M059J (cell line): Measurements from ENCODE around the gene ITIH5. TPM values are rescaled to one million over a fixed set of nuclear protein-coding genes. Genes with fewer than 3 reads are reported as not detected.

Experiments
- DNase-seq: peaks from one replicate; pipeline ENCODE4 v3.0.0-alpha.2; 2012; ENCODE audit warnings: low read depth
- total RNA-seq: library from RNA; depleted of rRNA; stranded (reverse); fragments of >200 nt; shearing (Covaris generic); gene quantifications from 2 replicates; pipeline ENCODE4 v1.2.3, GENCODE V29; 2014

The ITIH5 gene
- total RNA-seq, 1 experiment from 2014 or later, result 2.1 TPM

DNA sequence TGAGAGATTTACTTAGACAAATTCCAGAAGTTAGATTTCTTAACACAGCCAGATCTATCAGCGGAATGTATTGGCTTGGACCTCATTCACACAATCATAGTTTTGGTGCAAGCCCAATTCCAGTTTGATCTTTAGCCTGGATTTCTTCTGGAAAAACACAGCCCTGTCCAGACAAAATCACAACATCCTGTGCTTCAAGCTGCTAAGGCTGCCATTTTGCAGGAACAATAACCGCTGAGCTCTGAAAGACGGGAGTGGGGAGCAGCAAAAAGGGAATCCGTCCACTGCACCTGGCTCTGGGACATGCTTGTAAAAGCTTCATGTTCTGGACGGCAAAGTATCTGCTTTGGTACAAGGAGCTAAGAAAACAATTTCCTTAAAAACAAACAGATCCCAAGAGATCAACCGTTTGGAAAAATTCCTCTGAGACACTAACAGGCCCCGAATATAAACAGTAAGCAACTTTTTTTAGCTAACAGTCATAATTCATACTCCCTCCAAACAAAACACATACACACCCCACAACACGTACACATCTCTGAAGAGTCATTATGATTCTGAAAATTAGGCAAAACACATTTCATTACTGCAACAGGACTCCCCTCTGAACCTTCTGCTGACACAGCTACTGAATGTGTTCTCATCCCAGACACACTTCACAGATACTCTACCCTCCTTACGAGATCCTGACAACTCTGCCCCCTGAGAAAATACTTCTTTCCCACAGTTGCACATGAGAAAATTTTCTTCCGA is 32.4 kb downstream of the ITIH5 start:
- DNase-seq, result no peak

DNA sequence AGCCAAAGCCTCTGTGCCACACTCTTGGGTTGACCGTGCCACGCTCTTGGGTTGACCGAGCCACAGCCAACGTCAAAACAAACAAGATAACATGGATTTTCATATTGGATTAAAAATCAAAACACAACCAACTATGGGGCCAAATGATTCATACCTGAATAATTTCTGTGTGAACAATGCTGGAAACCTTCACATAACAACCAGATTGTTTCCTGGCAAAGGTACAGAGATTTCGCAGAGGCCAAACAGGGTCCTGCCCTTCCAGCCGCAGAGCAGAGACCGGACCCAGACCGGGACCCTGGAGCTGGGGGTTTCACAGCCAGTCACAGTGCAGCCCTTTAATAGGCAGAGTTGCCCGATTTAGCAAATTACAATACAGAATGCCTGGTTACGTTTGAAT is 40.5 kb downstream of the ITIH5 start:
- DNase-seq, result peak; percentile 33

DNA sequence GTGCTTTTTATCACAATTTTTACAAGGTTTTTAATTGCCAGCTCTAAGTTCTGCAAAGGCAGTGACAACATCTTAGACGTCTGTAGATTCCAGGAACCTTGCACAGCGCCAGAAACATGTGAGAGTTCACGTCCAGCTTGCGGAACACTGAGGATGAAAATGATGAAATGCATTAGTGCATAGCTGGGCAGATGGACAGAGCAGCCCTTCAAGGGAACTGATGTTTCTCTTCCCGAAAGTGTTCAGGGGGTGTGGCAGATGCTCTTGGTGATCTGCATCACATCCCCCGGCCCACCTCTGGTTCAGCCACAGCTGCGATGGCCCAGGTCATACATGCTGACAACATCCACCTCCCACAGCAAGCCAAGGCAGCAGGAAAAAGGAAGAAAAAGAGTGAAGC is 40.9 kb downstream of the ITIH5 start:
- DNase-seq, result no peak

DNA sequence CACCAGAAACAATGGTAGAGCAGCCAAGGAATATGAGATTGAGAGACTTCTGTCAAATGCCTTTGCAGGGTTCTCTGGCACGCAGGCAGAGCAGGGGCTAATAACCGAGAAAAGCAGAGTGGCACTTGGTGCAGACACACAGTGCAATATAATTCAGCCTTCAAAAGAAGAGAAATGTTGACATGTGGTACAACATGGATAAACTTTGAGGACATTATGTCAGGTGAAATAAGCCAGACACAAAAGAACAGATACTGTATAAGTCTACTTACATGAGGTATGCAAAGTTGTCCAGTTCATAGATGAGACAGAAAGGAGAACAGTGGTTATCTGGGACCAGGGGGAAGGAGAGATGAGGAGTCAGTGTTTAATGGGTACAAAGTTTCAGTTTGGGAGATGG is 41.8 kb downstream of the ITIH5 start:
- DNase-seq, result no peak

DNA sequence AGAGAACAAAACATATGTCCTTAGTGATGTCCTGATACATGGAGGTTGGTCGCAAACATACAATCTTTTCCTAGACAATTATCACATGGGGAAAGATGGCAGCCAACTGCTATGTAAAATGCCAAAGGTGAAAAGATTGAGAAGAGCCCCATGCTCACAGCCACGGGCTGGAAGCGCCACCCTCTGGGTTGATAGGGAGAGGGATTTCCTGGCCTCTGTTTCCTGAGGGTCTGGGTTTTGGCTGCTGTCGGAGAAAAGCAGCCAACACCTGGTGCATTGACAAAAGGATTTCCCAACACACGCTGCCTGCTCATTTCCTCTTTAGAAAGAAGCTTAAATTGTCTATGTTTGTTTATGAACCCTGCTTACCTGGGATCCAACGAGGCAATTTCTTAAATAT is 43.8 kb downstream of the ITIH5 start:
- DNase-seq, result no peak

DNA sequence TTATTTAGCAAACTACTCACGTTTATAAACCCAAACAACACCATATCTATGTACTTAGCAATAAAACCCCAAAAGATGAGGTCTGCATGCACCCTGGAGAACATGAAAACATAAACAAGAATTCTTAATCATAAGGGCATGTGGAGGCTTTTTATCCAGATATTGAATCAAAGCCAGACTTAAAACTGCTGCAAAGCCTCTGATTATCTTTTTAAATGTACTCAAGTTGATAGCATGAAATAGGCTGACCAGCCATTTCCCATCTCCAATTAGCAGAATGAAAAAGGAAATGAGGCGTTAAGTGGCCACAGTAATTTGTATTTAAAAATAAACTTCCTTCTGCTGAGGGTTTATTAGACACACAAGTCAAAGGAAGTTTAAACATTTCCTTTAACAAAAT is 48.3 kb downstream of the ITIH5 start:
- DNase-seq, result peak; percentile 6

DNA sequence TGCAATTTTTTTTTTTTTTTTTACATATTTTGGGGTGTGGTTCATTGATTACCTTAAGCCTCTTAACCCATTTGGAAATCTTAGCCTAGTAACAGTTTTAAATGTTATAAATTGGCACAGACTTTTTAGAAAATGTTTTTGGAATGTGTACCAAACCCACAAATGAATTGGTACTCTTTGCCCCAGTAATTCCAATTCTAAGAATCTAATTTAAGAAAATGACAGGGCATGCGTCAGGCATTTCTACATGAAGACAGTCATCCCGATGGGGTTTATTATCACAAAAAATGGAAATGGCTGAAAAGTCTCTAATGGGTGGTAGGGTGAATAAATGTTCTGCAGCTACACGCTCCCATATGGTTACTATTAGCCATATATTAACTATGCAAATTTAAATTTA is 54.9 kb downstream of the ITIH5 start:
- DNase-seq, result no peak

DNA sequence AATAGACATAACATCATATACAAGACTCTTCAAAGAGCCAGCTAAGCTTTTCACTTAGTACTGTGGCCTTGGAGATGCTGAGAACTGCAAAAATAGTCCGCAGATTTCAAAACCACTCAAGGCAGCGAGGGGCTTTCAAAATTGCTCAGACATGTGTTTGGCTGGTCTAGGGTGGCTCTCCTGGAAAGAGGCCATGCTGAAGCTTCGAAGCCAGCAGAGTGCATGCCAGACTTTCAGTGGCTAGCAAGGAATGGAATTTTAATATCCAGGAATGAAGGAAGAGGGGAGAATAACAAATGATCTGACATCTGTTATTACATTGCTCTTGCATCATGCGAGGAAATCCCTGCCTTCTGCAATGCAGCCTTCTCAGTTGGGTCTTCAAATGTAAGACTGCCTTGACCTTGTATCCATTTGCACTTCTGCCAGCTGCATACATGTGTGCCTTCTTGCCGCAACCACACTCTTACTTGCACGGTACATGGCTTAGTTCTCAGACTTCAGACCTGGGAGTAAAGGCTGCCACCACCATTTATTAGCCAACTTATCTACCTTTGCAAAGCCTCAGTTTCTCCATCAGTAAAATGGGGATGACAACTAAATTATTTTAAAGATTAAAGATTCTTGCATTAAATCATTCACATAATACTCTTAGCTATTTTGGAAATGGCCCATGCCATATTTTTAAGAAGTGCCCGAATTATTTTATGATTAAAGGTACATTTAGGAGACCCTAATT is 55.9 kb downstream of the ITIH5 start:
- DNase-seq, result peak; percentile 13

DNA sequence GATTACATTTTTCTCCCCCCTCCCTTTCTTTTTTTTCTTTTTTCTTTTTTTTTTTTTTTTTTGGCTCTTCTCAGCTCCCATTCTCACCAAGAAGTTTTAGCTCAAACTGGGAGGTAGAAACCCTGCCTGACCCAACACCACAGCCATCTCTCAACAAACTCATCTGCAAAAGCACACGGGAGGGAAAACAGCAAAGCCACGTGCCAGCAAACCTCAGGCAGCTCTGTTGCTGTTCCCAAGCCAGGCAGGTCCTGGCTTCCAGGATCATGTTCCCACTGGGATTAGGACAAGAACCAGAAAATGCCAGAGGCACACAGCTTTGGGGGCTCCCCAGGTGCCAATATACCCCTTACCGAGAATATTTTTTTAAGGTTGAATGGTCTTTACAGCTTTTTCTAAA is 56.7 kb downstream of the ITIH5 start:
- no peak for DNase-seq

DNA sequence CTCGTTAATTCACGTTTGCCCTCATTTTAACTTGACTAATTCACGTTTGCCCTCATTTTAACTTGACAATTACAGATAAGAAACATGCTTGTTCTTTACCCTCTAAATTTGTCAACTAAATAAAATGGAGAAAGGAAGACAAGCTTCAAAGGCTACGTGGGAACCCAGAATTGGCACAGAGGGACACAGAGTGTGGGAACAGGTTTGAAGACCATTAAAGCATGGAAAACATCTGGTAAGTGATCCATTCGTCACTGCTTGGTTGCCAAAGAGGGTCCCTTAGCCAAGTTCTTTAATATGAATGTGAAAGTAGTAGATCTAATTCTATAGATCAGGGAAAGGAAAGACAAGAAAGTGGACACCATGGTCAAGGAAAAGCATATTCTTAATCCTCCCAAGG is 57.2 kb downstream of the ITIH5 start:
- DNase-seq, result no peak

DNA sequence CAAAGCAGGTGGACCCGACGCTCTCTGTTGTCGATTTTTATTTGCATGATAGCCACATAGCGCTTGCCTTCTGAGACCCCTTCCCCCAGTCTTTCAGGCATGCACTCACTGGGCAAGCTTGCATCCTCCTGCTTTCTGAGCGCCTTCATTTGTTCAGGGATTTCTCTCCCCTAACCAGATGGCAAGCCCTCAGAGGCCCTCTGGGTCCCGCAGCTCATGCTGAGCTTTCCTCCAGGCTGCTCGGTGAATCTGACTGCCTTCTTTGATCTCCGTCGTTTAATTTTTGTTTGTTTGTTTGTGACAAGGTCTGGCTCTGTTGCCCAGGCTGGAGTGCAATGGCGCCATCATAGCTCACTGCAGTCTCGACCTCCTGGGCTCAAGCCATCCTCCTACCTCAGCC is 58.8 kb downstream of the ITIH5 start:
- no peak for DNase-seq

DNA sequence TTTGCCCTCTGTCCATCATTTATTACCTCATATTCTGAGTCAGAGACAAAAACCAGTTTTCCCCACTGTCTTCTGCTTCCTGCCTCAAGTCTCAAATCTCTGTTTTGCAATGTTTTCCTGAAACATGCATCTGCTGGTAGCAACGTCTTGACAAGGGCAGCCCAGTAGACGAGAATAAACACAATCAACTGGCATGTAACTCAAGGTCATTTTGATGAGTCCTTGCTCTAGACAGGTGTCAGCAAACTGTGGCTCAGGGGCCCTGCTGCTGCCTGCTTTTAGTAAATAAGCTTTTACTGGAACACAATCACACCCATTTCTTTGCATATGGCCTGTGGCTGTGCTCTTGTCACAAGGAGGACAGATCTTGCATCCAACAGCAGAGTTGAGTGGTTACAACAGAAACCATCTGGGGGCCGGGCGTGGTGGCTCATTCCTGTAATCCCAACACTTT is 59.8 kb downstream of the ITIH5 start:
- DNase-seq, result no peak

DNA sequence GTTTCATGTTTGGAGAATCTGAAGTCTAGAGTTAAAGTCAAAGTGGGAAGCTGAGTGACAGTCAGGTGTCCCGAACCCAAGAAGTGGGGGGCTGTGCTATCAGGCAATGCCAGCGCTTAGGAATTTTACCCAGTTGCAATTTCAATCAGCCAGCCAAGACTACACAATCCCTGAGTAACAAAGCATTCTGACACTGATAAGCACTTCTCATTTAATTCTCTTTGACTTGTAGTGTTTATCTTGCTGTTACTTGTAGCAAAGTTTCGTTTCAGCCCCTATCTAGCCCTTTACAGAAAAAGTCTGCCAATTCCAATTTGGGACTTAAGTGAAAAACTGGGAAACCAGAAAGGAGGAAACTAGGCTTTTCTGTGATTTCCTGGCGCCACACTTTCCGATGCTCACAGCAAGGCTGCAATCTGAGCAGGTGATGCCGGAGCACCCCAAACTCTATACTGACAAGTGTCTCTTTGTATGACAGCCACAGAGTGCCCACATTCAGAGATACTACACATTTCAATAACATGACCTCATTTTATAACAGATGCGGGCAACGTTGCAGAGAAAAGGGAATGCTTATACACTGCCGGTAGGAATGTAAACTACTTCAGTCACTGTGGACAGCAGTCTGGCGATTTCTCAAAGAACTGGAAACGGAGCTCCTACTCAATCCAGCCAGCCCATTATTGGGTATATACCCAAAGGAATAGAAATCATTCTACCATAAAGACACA is 61.0 kb downstream of the ITIH5 start:
- no peak for DNase-seq

DNA sequence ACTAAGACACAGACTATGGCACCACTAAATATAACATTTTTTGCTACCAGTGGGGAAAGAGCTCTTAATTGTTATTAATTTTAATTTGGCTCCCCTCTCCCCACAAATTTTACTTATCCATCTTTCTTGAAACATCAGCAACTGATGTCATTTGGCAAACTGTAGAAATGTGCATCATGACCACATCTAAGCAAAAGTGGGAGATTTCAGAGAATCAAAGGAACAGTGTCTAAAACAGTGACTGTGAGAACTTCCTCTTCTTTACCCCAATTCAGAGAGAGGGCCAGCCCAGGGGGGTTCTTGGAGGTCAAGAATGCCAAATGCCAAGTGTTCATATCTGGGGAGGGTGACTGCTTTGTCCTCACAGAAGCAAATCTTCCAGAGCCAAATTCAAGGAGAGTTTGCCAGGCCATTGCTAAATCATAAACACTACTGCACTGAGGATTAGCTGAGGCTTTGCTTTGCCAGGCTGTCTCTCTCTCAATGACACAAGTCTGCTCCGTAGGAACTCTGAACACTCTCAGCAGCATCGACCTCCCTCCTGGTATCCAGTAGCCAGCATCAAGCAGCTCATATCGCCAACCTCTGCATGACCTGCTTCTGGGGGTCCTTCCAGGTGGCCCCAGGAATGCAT is 65.6 kb downstream of the ITIH5 start:
- no peak for DNase-seq

DNA sequence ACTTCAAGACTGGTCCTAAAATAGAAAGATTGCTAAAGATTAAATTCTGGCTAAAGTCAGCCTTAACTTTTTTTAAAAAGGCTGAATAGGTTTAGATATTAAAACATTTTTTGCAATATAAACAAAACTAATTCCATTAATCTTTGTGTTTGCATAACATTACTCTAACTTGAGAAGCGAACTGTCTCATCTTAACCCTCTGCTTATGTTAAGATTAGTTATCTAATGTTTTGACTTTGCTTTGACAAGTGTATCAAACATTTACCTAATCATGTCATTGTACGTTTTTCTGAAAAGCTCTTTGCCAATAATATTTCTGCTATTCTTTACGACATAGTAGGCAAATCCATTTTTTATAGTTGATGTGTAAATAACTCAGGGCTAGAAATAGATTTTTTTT is 68.0 kb downstream of the ITIH5 start:
- no peak for DNase-seq

DNA sequence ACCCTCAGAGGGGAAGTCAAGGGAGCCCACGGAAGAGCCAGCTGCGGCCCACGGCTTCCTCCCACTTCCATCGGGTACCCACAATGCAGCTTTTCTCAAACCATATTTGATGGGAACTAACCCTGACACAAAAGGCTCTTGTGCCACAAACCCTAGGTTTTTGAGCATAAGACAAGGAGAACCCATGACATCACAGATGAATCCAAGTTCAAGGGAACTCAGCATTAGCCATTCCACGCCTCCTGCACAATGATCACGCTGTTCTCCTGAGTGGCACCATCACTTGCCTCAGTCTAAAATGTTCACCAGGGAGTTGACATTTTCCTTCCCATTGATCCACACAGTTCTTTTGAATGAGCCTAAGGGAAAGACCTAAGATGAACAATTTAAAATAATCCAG is 70.4 kb downstream of the ITIH5 start:
- DNase-seq, result no peak

DNA sequence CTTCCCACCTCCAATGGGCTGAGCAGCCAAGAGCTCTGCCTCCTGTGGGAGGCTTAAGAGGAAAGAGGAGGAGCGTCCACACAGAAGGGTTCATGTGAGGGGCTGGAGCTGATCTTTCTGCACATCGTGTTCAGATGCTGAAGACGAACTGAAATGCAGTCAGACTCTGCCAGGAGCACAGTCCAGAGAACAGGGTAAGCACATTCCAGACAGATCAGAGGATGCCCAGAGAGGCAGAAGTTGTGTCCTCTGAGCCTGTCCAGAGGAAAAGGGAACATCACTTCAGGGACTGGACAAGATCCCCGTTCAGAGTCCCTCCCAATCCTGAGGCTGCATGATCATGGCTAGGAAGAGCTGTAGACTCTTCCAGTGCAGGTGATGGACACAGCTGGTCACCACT is 72.9 kb downstream of the ITIH5 start:
- DNase-seq, result no peak

DNA sequence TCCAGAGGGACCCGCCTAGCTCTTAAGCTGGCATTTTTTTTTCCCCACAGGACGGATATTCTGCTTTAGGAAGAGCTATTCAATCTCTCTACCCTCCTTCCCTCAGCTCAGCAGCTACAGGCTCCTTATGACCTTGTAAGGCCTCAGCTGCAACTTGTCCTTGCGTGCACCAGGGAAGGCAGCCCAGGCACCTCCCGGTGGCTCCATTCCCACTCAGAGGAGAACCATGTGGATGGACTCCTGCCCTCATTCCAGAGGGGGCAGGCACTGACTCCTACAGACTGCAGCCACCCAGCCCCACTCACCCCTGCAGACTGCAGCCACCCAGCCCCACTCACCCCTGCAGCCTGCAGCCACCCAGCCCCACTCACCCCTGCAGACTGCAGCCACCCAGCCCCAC is 73.7 kb downstream of the ITIH5 start:
- DNase-seq, result no peak

DNA sequence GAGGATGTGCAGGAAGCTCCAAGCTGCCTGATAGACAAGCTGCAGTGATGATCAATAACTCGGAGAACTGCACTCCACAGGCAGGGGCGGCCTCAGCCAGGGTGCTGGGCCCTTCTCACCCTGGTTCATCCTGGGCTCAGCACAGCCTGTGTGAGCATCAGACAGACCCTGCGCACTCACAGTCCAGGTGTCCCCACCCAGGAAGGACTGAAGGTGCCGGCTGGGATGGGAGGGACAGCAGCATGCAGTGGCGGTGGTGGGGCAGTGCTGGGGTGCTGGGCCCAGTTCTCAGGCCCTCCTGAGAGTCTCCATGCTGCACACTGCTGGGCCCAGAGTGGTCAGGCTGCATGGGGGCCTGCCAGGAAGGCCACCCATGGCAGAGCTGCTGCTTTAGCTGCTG is 74.1 kb downstream of the ITIH5 start:
- DNase-seq, result no peak

DNA sequence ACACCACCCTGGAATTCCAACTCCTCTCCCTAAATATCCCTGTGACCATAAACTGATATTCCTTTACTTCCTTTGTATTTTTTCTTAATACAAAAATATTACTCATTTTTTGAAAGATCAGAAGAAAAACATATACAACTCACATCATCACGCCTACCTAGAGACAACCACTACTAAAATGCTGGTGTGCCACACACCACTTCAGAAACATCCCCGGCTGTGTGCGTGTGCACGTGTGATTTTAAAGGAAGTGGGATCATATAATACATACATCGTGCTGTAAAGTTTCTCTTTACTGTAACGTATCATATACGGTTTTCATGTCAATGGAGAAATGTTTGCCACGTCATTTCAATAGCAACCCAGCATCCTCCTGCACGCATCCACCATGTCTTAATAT is 76.5 kb downstream of the ITIH5 start:
- DNase-seq, result no peak

DNA sequence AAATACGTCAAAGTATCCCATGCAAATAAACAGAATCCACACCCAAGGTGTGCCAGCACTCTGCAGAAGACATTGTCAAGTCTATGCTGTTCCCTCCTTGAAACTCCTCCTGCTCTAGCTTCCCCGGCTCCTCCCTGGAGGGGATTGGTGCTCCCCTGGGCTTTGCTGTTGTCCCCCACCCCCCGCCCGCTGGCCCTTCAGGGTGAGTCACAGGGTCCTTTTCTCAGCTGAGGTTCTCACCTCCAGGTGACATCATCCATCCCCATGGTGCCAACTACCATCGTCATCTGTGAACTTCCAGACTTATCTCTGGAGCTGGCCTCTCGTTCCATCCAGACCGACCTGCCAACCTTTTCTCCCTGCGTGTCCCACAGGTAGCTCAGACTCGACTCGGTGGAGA is 77.0 kb downstream of the ITIH5 start:
- DNase-seq, result no peak

DNA sequence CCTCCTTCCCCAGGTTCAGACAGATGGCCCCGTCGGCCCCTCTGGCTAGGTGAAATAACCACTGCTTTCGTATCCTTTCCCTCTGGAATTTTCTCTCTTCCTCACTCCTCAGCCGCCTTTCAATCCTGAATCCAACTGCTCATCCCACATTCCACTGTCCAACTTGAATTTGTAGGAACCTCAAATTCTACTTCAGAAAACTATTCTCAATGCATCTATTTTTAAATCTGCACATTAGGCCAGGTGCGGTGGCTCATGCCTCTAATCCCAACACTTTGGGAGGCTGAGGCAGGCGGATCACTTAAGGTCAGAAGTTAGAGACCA is 78.9 kb downstream of the ITIH5 start:
- DNase-seq, result no peak
